Fibroblast of skin of left biceps (primary cell): ENCODE results near the gene PSMB8.
"Not testable (repeated sequence)": the region's sequence is repeated elsewhere in the genome, so short reads cannot be mapped to it uniquely, and the experiment has no call there.

Experiments used
- DNase-seq, 2 experiments: peaks; one replicate each; pipeline ENCODE4 v3.0.0-alpha.2; 2013; ENCODE audit warnings: low read depth in 2 of 2

Gene PSMB8

GRCh38 chr6:32843979-32844838, at the start of gene PSMB8:
TSS of gene PSMB8 (minus strand) at chr6:32844047. CDS start at chr6:32843996, 51 bp downstream.
- DNase-seq: peak; percentile 61 to 68

GRCh38 chr6:32890831-32891230, 47.0 kb upstream of the PSMB8 start:
- no peak for DNase-seq

GRCh38 chr6:32889533-32889932, 45.7 kb upstream of the PSMB8 start:
- no peak for DNase-seq

- no peak for DNase-seq
These were observed 44.7 kb upstream of the PSMB8 start for GRCh38 chr6:32888576-32888975.

- no peak for DNase-seq
These were observed 43.8 kb upstream of the PSMB8 start for GRCh38 chr6:32887616-32888015.

- DNase-seq: peak; percentile 52 to 55
These were observed 43.0 kb upstream of the PSMB8 start for GRCh38 chr6:32886681-32887383.

GRCh38 chr6:32885698-32886286, 41.9 kb upstream of the PSMB8 start:
- peak in 1 of 2 experiments; percentile 44 for DNase-seq

- no peak for DNase-seq
These were observed 39.9 kb upstream of the PSMB8 start for GRCh38 chr6:32883789-32884188.

- no peak for DNase-seq
These were observed 39.0 kb upstream of the PSMB8 start for GRCh38 chr6:32882879-32883250.

GRCh38 chr6:32880962-32881361, 37.1 kb upstream of the PSMB8 start:
- DNase-seq: not testable (repeated sequence)

- DNase-seq: no peak
These were observed 35.8 kb upstream of the PSMB8 start for GRCh38 chr6:32879691-32880090.

- no peak for DNase-seq
These were observed 32.8 kb upstream of the PSMB8 start for GRCh38 chr6:32876603-32877002.

GRCh38 chr6:32873947-32874346, 30.1 kb upstream of the PSMB8 start:
- not testable (repeated sequence) for DNase-seq

GRCh38 chr6:32868257-32868788, 24.5 kb upstream of the PSMB8 start:
- DNase-seq: no peak

GRCh38 chr6:32867554-32868256, 23.9 kb upstream of the PSMB8 start:
- DNase-seq: no peak

GRCh38 chr6:32867022-32867477, 23.2 kb upstream of the PSMB8 start:
- DNase-seq: no peak

GRCh38 chr6:32865724-32866443, 22.0 kb upstream of the PSMB8 start:
- no peak for DNase-seq

- no peak for DNase-seq
These were observed 18.9 kb upstream of the PSMB8 start for GRCh38 chr6:32862725-32863124.

GRCh38 chr6:32860674-32861073, 16.8 kb upstream of the PSMB8 start:
- DNase-seq: no peak

- no peak for DNase-seq
These were observed 14.3 kb upstream of the PSMB8 start for GRCh38 chr6:32858194-32858593.
